H9 (cell line): ENCODE data around the gene TENM4. TPM values are rescaled to one million over a fixed set of nuclear protein-coding genes. Genes with fewer than 3 reads are reported as not detected.

ENCODE experiments used
- DNase-seq: peaks from one replicate; pipeline ENCODE4 v3.0.0-alpha.2; 2017
- H2AFZ ChIP-seq: one replicate; pipeline ENCODE4 v1.6.1; 2013; ENCODE audit warnings: mild to moderate bottlenecking, low read length, control low read depth, moderate library complexity
- H2AK5ac ChIP-seq: 2 replicates; pipeline ENCODE4 v1.6.1; 2013; ENCODE audit warnings: low read length, control low read depth, mixed read lengths; ENCODE audit not compliant: insufficient read length
- H2BK120ac ChIP-seq: one replicate; pipeline ENCODE4 v1.6.1; 2013; ENCODE audit warnings: low read depth, mild to moderate bottlenecking, low read length, control low read depth, inconsistent platforms; ENCODE audit not compliant: poor library complexity, severe bottlenecking
- H2BK12ac ChIP-seq: 2 replicates; pipeline ENCODE4 v1.6.1; 2013; ENCODE audit warnings: low read length, control low read depth, mixed read lengths, low read depth; ENCODE audit not compliant: insufficient read length
- H2BK15ac ChIP-seq: 2 replicates; pipeline ENCODE4 v1.6.1; 2013; ENCODE audit warnings: low read depth, low read length, control low read depth
- H2BK20ac ChIP-seq: one replicate; pipeline ENCODE4 v1.6.1; 2013; ENCODE audit warnings: low read depth, mild to moderate bottlenecking, low read length, control low read depth, inconsistent platforms; ENCODE audit not compliant: poor library complexity, severe bottlenecking
- H2BK5ac ChIP-seq: 2 replicates; pipeline ENCODE4 v1.6.1; 2013; ENCODE audit warnings: low read length, control low read depth, mixed read lengths; ENCODE audit not compliant: insufficient read length
- H3K14ac ChIP-seq: 2 replicates; pipeline ENCODE4 v1.6.1; 2013; ENCODE audit warnings: low read length, control low read depth; ENCODE audit not compliant: insufficient read depth
- H3K18ac ChIP-seq: 2 replicates; pipeline ENCODE4 v1.6.1; 2013; ENCODE audit warnings: low read depth, mild to moderate bottlenecking, mixed read lengths, low read length, control low read depth; ENCODE audit not compliant: insufficient read length
- H3K23ac ChIP-seq: 2 replicates; pipeline ENCODE4 v1.6.1; 2013; ENCODE audit warnings: low read length, control low read depth, mixed read lengths, low read depth; ENCODE audit not compliant: insufficient read length
- H3K23me2 ChIP-seq: 2 replicates; pipeline ENCODE4 v1.6.1; 2013; ENCODE audit warnings: low read depth, mild to moderate bottlenecking, mixed read lengths, low read length, control low read depth; ENCODE audit not compliant: insufficient read length, poor library complexity, severe bottlenecking
- H3K27ac ChIP-seq: 2 replicates; pipeline ENCODE4 v1.5.1; 2013; ENCODE audit warnings: low read length, control low read depth, mixed read lengths, low read depth; ENCODE audit not compliant: insufficient read length
- H3K27me3 ChIP-seq: 2 replicates; pipeline ENCODE4 v1.6.1; 2013; ENCODE audit warnings: low read length, control low read depth, inconsistent platforms; ENCODE audit not compliant: insufficient read depth
- H3K4ac ChIP-seq: 2 replicates; pipeline ENCODE4 v1.6.1; 2013; ENCODE audit warnings: low read depth, mild to moderate bottlenecking, control low read depth, inconsistent platforms, low read length, moderate library complexity
- H3K4me1 ChIP-seq: 2 replicates; pipeline ENCODE4 v1.6.1; 2013; ENCODE audit warnings: low read length, control low read depth, inconsistent platforms; ENCODE audit not compliant: insufficient read depth
- H3K4me2 ChIP-seq: 2 replicates; pipeline ENCODE4 v1.6.1; 2013; ENCODE audit warnings: low read length, control low read depth, mixed read lengths; ENCODE audit not compliant: insufficient read length, insufficient read depth
- H3K56ac ChIP-seq: 2 replicates; pipeline ENCODE4 v1.6.1; 2013; ENCODE audit warnings: low read depth, mild to moderate bottlenecking, mixed read lengths, low read length, control low read depth; ENCODE audit not compliant: insufficient read length
- H3K79me1 ChIP-seq: 2 replicates; pipeline ENCODE4 v1.6.1; 2013; ENCODE audit warnings: low read depth, mild to moderate bottlenecking, moderate library complexity, low read length, control low read depth, inconsistent platforms; ENCODE audit not compliant: insufficient read depth, poor library complexity, severe bottlenecking
- H3K79me2 ChIP-seq: 2 replicates; pipeline ENCODE4 v1.6.1; 2013; ENCODE audit warnings: low read length, control low read depth, inconsistent platforms; ENCODE audit not compliant: insufficient read depth
- H3K9ac ChIP-seq: 2 replicates; pipeline ENCODE4 v1.6.1; 2013; ENCODE audit warnings: low read length, control low read depth, mixed read lengths; ENCODE audit not compliant: insufficient read length; ENCODE audit errors: extremely low read depth
- H3K9me3 ChIP-seq: one replicate; pipeline ENCODE4 v1.6.1; 2013; ENCODE audit warnings: low read depth, low read length, inconsistent platforms; ENCODE audit not compliant: control insufficient read depth
- H3T11ph ChIP-seq: one replicate; pipeline ENCODE4 v1.6.1; 2013; ENCODE audit warnings: mild to moderate bottlenecking, low read length, control low read depth, inconsistent platforms
- H4K20me1 ChIP-seq: one replicate; pipeline ENCODE4 v1.6.1; 2013; ENCODE audit not compliant: control insufficient read depth, insufficient read length, insufficient read depth
- H4K5ac ChIP-seq: 2 replicates; pipeline ENCODE4 v1.6.1; 2013; ENCODE audit warnings: low read depth, mild to moderate bottlenecking, mixed read lengths, low read length, control low read depth; ENCODE audit not compliant: insufficient read length
- H4K8ac ChIP-seq: replicated peaks from 2 replicates; pipeline ENCODE4 v1.6.1; 2013; ENCODE audit warnings: low read length, control low read depth, mixed read lengths, low read depth; ENCODE audit not compliant: insufficient read length
- H4K91ac ChIP-seq: 2 replicates; pipeline ENCODE4 v1.6.1; 2013; ENCODE audit warnings: low read depth, mild to moderate bottlenecking, moderate library complexity, mixed read lengths, low read length, control low read depth; ENCODE audit not compliant: insufficient read length
- H3K27ac Mint-ChIP-seq, 3 experiments: 2 replicates in 2 of 3; 3 replicates in 1 of 3; pipeline ENCODE4 v1.8.0; 2020 to 2021; ENCODE audit warnings: mixed read lengths in 3 of 3, mild to moderate bottlenecking in 1 of 3, moderate library complexity in 1 of 3
- H3K27me3 Mint-ChIP-seq: 2 replicates; pipeline ENCODE4 v1.8.0; 2021; ENCODE audit warnings: low read depth, mild to moderate bottlenecking, moderate library complexity, mixed read lengths
- H3K36me3 Mint-ChIP-seq, 3 experiments: 2 replicates in 2 of 3; 3 replicates in 1 of 3; pipeline ENCODE4 v1.8.0; 2020 to 2021; ENCODE audit warnings: low read depth in 3 of 3, mixed read lengths in 3 of 3; ENCODE audit not compliant: insufficient read depth in 1 of 3
- H3K4me1 Mint-ChIP-seq, 2 experiments: 2 replicates each; pipeline ENCODE4 v1.8.0; 2020; ENCODE audit warnings: mixed read lengths in 2 of 2
- H3K4me3 Mint-ChIP-seq, 2 experiments: 2 replicates in 1 of 2; 3 replicates in 1 of 2; pipeline ENCODE4 v1.8.0; 2020 to 2021; ENCODE audit warnings: mild to moderate bottlenecking in 2 of 2, mixed read lengths in 2 of 2, moderate library complexity in 1 of 2
- H3K9me3 Mint-ChIP-seq, 2 experiments: 2 replicates in 1 of 2; 3 replicates in 1 of 2; pipeline ENCODE4 v1.8.0; 2020; ENCODE audit warnings: mild to moderate bottlenecking in 2 of 2, mixed read lengths in 2 of 2, moderate library complexity in 1 of 2
- CTCF ChIP-seq: fragments of 200-600 bp; sonication (generic); conservative IDR thresholded peaks from 3 replicates; pipeline ENCODE4 v1.8.0; 2021; ENCODE audit warnings: antibody characterized with exemption, mild to moderate bottlenecking
- whole genome bisulfite sequencing: extraction: QIAGEN DNeasy Blood & Tissue Kit; methylation state at CpG from one replicate; pipeline ENCODE4 v1.1.7; 2013; ENCODE audit warnings: missing lambda C conversion rate, low lambda C conversion rate, mixed read lengths; ENCODE audit not compliant: insufficient read length; ENCODE audit errors: extremely low coverage; 5-methylcytosine and 5-hydroxymethylcytosine counted together
- total RNA-seq: library from RNA; stranded (reverse); gene quantifications from 2 replicates; pipeline ENCODE4 v1.2.1, GENCODE V29; 2021

The TENM4 gene
- total RNA-seq, 1 experiment from 2014 or later: 4.6 TPM

GRCh38 chr11:79444923-79445322, 4.1 kb upstream of the TENM4 start:
- Mint-ChIP-seq H3K27me3 (peaks cover 49% of the 10 kb centered on the region), H3K27ac (no peak overlapping the region), H3K9me3 (peaks cover 0 to 3% of the 10 kb centered on the region in 2 experiments; a peak in 1 of 5 replicates), H3K4me3 (no peak overlapping the region), H3K36me3 (peaks cover 0 to 6% (median 0%) of the 10 kb centered on the region in 3 experiments; a peak in 2 of 7 replicates), H3K4me1 (peaks cover 23 to 27% of the 10 kb centered on the region in 2 experiments)
- Histone ChIP-seq H2AFZ (no peak overlapping the region), H3K18ac (no peak overlapping the region), H2BK120ac (no peak overlapping the region), H3K27me3 (peaks cover 5% of the 10 kb centered on the region; the same call in 1 of the 2 replicates), H3K23me2 (peaks cover 8% of the 10 kb centered on the region), H3K9me3 (no peaks in the 10 kb centered on the region), H4K8ac (no peak overlapping the region), H4K20me1 (no peaks in the 10 kb centered on the region), H3K79me1 (no peaks in the 10 kb centered on the region), H2AK5ac (no peak overlapping the region), H4K91ac (no peak overlapping the region), H3T11ph (no peak overlapping the region), H3K56ac (no peak overlapping the region), H3K23ac (no peak overlapping the region), H3K4ac (no peak overlapping the region), H2BK5ac (no peak overlapping the region), H3K27ac (no peak overlapping the region), H2BK20ac (no peak overlapping the region), H2BK12ac (no peak overlapping the region), H3K9ac (no peak overlapping the region), H3K4me1 (no peaks in the 10 kb centered on the region), H3K79me2 (no peaks in the 10 kb centered on the region), H3K14ac (no peak overlapping the region), H3K4me2 (no peak overlapping the region), H4K5ac (no peak overlapping the region), H2BK15ac (no peak overlapping the region)
- TF ChIP-seq CTCF: no peak
- no CpG with 5 or more reads among the region's 1 CpG for WGBS
- no peak for DNase-seq
